GM18505 (cell line): ENCODE measurements around the gene ASIC4.

ENCODE experiments used
- ATAC-seq: cut with Tn5 transposase; IDR thresholded peaks from one replicate; pipeline ENCODE4 v1.9.1; 2021; ENCODE audit not compliant: unreplicated experiment
- POLR2A ChIP-seq: IDR thresholded peaks from 4 replicates; pipeline ENCODE4 v1.6.1; 2011; ENCODE audit warnings: borderline replicate concordance; ENCODE audit not compliant: insufficient read depth, insufficient read length; ENCODE audit errors: extremely low read depth

ASIC4 gene

GRCh38 chr2:219514196-219514761 is at the start of gene ASIC4:
Gene ASIC4, plus strand, starts transcription at chr2:219514482. Its CDS starts 243 bp downstream, at chr2:219514725.
- ATAC-seq = no peak

GRCh38 chr2:219465659-219466561 is 48.4 kb upstream of the ASIC4 start:
- ATAC-seq = no peak
- TF ChIP-seq POLR2A = no peak

More at GRCh38 chr2:219514196-219514761, at the start of gene ASIC4:
- no peak for TF ChIP-seq POLR2A

DNA sequence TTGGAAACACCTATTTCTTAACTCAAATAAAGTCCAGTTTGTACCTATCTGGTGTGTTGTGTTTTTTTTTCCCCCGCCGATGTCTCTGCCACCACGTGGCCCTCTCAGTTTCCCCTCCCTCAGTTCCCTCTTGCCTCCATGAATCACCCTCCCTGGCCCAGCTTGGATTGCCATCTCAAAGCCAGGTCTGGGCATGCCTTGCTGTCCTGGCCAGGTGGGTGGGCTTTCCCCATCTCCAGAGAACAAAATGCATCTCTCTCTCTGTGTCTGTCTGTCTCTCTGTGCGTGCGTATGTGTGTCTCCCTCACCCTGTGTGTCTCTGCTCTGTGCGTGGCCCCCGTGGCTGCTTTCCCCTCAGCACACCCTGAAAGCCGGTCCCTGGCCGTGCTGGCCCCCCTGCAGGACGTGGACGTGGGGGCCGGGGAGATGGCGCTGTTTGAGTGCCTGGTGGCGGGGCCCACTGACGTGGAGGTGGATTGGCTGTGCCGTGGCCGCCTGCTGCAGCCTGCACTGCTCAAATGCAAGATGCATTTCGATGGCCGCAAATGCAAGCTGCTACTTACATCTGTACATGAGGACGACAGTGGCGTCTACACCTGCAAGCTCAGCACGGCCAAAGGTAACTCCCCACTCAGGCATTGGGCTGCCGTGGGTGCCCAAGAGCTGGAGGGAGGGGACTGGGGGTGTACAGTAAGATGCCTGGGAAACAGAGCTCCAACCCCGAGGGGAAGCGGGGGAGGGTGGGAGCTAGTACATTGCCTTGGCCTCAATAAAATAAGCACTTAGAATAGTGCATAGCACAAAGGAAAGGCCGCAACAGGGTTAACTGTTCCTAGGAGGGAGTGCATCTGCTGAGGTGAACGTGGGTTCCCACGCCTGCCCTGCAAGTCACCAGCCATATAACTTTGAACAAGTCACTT is 47.2 kb upstream of the ASIC4 start:
- ATAC-seq = no peak
- no peak for TF ChIP-seq POLR2A

GRCh38 chr2:219467736-219468075 is 46.6 kb upstream of the ASIC4 start:
- TF ChIP-seq POLR2A = no peak
- ATAC-seq = no peak

DNA sequence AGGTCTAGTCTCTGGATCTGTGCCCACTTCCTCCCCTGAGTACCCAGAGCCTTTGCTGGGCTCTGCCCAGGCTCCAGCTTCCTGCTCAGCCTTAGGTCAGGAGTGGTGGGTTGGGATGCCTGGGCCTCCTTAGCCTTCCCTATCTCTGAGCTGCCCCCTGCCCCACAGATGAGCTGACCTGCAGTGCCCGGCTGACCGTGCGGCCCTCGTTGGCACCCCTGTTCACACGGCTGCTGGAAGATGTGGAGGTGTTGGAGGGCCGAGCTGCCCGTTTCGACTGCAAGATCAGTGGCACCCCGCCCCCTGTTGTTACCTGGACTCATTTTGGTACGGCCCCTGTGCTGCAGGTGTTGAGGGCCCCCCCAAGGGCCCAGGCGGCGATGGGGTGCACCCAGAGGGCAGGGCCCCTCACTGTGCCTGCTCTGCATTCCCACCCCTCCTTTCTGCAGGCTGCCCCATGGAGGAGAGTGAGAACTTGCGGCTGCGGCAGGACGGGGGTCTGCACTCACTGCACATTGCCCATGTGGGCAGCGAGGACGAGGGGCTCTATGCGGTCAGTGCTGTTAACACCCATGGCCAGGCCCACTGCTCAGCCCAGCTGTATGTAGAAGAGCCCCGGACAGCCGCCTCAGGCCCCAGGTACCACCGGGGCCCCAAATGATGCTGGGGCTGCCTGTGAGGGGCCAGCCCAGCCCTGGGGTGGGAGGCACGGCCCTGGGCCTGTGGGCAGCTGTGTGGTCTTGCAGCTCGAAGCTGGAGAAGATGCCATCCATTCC is 45.7 kb upstream of the ASIC4 start:
- no peak for TF ChIP-seq POLR2A
- ATAC-seq = no peak

DNA sequence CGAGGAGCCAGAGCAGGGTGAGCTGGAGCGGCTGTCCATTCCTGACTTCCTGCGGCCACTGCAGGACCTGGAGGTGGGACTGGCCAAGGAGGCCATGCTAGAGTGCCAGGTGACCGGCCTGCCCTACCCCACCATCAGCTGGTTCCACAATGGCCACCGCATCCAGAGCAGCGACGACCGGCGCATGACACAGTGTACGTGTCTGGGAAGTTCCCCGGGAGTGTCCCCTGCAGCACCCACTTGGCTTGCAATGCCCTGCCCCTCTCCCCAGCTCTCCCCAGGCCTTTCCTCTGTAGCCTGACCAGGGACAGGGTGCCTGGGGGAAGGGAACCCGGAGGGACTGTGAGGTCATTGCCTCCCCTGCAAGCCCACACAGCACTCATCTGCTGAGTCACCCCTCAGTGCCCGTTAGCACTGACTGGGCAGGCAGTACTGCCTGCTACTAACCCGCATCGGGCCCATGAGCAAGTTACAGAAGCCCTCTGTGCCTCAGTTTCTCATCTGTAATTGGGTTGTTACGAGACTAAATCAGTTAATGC is 45.0 kb upstream of the ASIC4 start:
- ATAC-seq = no peak

DNA sequence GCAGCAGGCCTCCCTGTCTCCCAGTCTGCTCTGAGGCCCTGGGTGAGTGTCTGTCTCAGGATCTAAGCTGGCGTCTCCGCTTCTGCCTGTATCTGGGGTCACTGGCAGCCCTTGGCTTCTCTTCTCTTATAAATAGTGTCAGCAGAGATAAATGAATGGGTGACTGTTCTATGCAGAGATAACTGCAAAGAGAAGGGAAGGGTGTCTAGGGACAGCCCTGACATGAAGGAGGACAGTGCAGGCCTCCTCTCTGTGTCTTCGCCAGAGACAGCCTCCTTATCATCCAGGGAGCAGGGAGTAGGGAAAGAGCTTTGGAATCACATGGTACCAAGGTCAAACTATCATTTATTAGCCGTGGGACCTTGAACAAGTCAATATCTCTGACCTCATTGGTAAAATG is 43.9 kb upstream of the ASIC4 start:
- TF ChIP-seq POLR2A = no peak
- ATAC-seq = no peak

More for the DNA sequence above, 45.0 kb upstream of the ASIC4 start:
- no peak for TF ChIP-seq POLR2A

DNA sequence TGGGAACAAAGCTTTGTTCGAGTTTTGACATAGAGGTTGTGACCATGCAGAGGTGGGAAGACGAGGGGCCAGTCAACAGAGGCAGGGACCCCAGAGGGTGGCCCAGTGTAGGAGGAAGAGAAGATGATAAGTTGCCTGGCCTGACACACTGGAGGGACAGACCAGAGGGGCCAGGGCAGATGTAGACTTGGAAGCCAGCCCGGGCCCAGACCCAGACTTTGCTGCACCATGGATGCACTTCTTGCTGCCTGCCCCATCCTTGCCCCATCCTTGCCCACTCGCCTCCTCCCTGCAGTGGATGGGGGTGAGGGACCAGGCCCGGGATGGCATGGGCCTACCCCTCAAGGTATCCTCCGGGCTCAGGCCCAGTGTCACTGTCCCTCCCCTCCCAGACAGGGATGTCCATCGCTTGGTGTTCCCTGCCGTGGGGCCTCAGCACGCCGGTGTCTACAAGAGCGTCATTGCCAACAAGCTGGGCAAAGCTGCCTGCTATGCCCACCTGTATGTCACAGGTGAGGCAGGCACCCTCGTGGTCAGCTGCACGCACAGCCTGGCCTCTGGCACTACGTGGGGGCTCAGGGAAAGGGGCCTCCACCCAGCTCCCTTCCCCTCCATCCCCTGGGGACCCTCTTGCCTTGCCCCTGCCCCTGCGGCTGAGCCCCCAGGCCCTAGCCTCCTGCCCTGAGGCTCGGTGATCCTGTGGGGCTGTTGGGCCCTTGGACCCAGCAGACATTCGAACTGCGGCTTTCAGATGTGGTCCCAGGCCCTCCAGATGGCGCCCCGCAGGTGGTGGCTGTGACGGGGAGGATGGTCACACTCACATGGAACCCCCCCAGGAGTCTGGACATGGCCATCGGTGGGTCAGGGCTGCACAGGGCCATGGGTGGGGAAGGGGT is 42.6 kb upstream of the ASIC4 start:
- no peak for TF ChIP-seq POLR2A
- no peak for ATAC-seq

- ATAC-seq = no peak
- TF ChIP-seq POLR2A = no peak
Measured at GRCh38 chr2:219472629-219473187, 41.6 kb upstream of the ASIC4 start.

GRCh38 chr2:219473511-219473910 is 40.8 kb upstream of the ASIC4 start:
- ATAC-seq = no peak
- no peak for TF ChIP-seq POLR2A
